ENCODE measurements around the gene KSR2. TPM values are rescaled to one million over a fixed set of nuclear protein-coding genes. Genes with fewer than 3 reads are reported as not detected.

Gene KSR2
- total and polyA plus RNA-seq, 4 donors: 0.09 to 1.8 (median 0.37) TPM

- H3K27ac ChIP-seq (ENCODE audit: low read depth in 1 of 2, low read length in 1 of 2): no peak overlapping the region
- 48 to 70% methylated on average over 4 of the region's 4 CpGs for WGBS, 2 donors
- TF ChIP-seq CTCF (IDR thresholded peaks at IDR 0.05; ENCODE audit: control extremely low read depth, extremely low read depth): no peak
- DNase-seq (no peak), ATAC-seq (ENCODE audit: insufficient read depth, low FRiP score) (no peak)
- no peaks in the 10 kb centered on the region for H3K36me3 ChIP-seq (ENCODE audit: control insufficient read depth in 4 of 4, insufficient read depth in 4 of 4, low read length in 4 of 4)
- no peak overlapping the region for H3K9ac ChIP-seq (ENCODE audit: insufficient read depth in 1 of 2, low read length in 2 of 2)
- peaks cover 0 to 3% (median 0%) of the 10 kb centered on the region in 4 donors for H3K9me3 ChIP-seq (ENCODE audit: control insufficient read depth in 4 of 4, insufficient read depth in 3 of 4, low read length in 3 of 4)
- H3K4me1 ChIP-seq (ENCODE audit: control insufficient read depth in 5 of 5, insufficient read depth in 5 of 5, low read length in 5 of 5): no peaks in the 10 kb centered on the region
- no peaks in the 10 kb centered on the region for H3K27me3 ChIP-seq (ENCODE audit: control insufficient read depth in 3 of 3, insufficient read depth in 3 of 3, low read length in 2 of 3)
- H3K4me3 ChIP-seq: no peak overlapping the region
These were observed 365.3 kb downstream of the KSR2 start for GRCh38 chr12:117603316-117604113.

- WGBS, 2 donors: 70 to 72% methylated on average over 5 of the region's 5 CpGs
- DNase-seq: peak in 1 of 3 donors; percentile 31
- ATAC-seq (ENCODE audit: insufficient read depth, low FRiP score): no peak
These were observed 368.9 kb downstream of the KSR2 start for GRCh38 chr12:117599849-117600248.

GRCh38 chr12:117596968-117597367 lies 371.8 kb downstream of the KSR2 start:
- no peaks in the 10 kb centered on the region for H3K36me3 ChIP-seq (ENCODE audit: control insufficient read depth in 4 of 4, insufficient read depth in 4 of 4, low read length in 4 of 4)
- 58 to 69% methylated on average over 6 of the region's 6 CpGs for WGBS, 2 donors
- no peaks in the 10 kb centered on the region for H3K4me1 ChIP-seq (ENCODE audit: control insufficient read depth in 5 of 5, insufficient read depth in 5 of 5, low read length in 5 of 5)
- ATAC-seq (ENCODE audit: insufficient read depth, low FRiP score): no peak
- DNase-seq: no peak
- H3K27me3 ChIP-seq (ENCODE audit: control insufficient read depth in 3 of 3, insufficient read depth in 3 of 3, low read length in 2 of 3): no peaks in the 10 kb centered on the region
- no peaks in the 10 kb centered on the region for H3K9me3 ChIP-seq (ENCODE audit: control insufficient read depth in 4 of 4, insufficient read depth in 3 of 4, low read length in 3 of 4)
- H3K9ac ChIP-seq (ENCODE audit: insufficient read depth in 1 of 2, low read length in 2 of 2): no peak overlapping the region
- H3K27ac ChIP-seq (ENCODE audit: low read depth in 1 of 2, low read length in 1 of 2): no peak overlapping the region
- TF ChIP-seq CTCF (IDR thresholded peaks at IDR 0.05; ENCODE audit: control extremely low read depth, extremely low read depth): no peak
- no peak overlapping the region for H3K4me3 ChIP-seq

More at GRCh38 chr12:117599849-117600248, 368.9 kb downstream of the KSR2 start:
- Histone ChIP-seq H3K9me3 (ENCODE audit: control insufficient read depth in 4 of 4, insufficient read depth in 3 of 4, low read length in 3 of 4) (no peaks in the 10 kb centered on the region), H3K27ac (ENCODE audit: low read depth in 1 of 2, low read length in 1 of 2) (no peak overlapping the region), H3K27me3 (ENCODE audit: control insufficient read depth in 3 of 3, insufficient read depth in 3 of 3, low read length in 2 of 3) (no peaks in the 10 kb centered on the region), H3K9ac (ENCODE audit: insufficient read depth in 1 of 2, low read length in 2 of 2) (no peak overlapping the region), H3K36me3 (ENCODE audit: control insufficient read depth in 4 of 4, insufficient read depth in 4 of 4, low read length in 4 of 4) (no peaks in the 10 kb centered on the region), H3K4me1 (ENCODE audit: control insufficient read depth in 5 of 5, insufficient read depth in 5 of 5, low read length in 5 of 5) (no peaks in the 10 kb centered on the region), H3K4me3 (no peak overlapping the region)
- no peak for TF ChIP-seq CTCF (IDR thresholded peaks at IDR 0.05; ENCODE audit: control extremely low read depth, extremely low read depth)
